BLaER1 treated with 17β-estradiol and CSF1 and Interleukin-3, amounts not matched to agents 10 nM and 100 nM (cell line): ENCODE measurements around the gene MTERF2.
"Not testable (repeated sequence)": the region's sequence is repeated elsewhere in the genome, so short reads cannot be mapped to it uniquely, and the experiment has no call there.

Source experiments
- H3K27ac ChIP-seq, 11 experiments: shearing (Covaris generic); formaldehyde crosslinking; 2 replicates each; pipeline ENCODE4 v1.8.1; 2022
- H3K27me3 ChIP-seq, 11 experiments: shearing (Covaris generic); formaldehyde crosslinking; 2 replicates each; pipeline ENCODE4 v1.8.1; 2022
- H3K36me3 ChIP-seq, 11 experiments: shearing (Covaris generic); formaldehyde crosslinking; 2 replicates each; pipeline ENCODE4 v1.8.1; 2022
- H3K4me1 ChIP-seq, 10 experiments: shearing (Covaris generic); formaldehyde crosslinking; 2 replicates each; pipeline ENCODE4 v1.8.1; 2022
- H3K4me2 ChIP-seq, 11 experiments: shearing (Covaris generic); formaldehyde crosslinking; 2 replicates each; pipeline ENCODE4 v1.8.1; 2022
- H3K4me3 ChIP-seq, 10 experiments: shearing (Covaris generic); formaldehyde crosslinking; 2 replicates each; pipeline ENCODE4 v1.8.1; 2022
- H3K9ac ChIP-seq, 11 experiments: shearing (Covaris generic); formaldehyde crosslinking; 2 replicates each; pipeline ENCODE4 v1.8.1; 2022
- H3K9me3 ChIP-seq, 11 experiments: shearing (Covaris generic); formaldehyde crosslinking; replicated peaks in 1 of 11; 2 replicates each; pipeline ENCODE4 v1.8.1; 2022
- H4K20me1 ChIP-seq, 11 experiments: shearing (Covaris generic); formaldehyde crosslinking; 2 replicates each; pipeline ENCODE4 v1.8.1; 2022
- Cebpa-rat ChIP-seq, 11 experiments: shearing (Covaris generic); IDR thresholded peaks; 2 replicates each; pipeline ENCODE4 v1.8.1; 2022

The MTERF2 gene

DNA sequence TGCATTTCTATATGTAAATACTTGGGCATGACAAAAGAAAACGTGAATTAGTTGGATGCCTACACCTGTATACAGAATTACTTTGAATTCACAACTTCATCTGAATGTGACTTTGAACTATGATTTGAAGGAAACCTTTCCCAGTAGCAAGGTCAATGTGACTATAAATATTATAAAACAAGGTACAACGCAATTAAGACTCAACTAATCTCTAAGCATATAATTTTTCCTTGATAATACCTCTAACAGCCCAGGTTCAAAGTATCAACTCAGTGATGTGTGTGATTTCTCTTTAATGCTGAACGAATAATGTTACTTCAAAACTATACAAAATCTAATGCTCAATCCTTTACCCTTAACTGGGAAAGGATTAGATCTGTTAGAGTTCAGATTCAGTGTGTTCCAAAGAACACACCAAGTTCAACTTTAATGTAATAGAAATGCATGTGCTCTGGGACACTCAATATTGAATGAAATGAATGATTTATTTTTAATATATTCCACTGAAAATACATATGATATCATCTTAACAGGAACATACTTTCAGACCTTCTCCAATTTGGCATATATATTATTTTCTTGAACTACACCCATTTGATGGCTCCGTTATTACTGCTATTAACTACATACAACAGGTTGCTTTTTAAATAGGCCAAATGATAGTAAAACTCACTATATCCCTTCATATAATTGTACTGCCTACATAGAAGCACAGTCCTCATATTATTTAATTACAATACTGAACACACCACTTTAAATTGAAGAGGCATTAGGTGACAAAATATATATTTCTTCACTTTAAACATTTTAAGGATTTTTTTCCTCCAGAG is 40.1 kb upstream of the MTERF2 start:
- Histone ChIP-seq H3K4me3 (peak overlapping the region in 1 of 10 experiments; percentile 46; a peak in 3 of 20 replicates), H3K27me3 (no peaks in the 10 kb centered on the region), H3K9ac (peak overlapping the region in 9 of 11 experiments; percentile 34 to 78 (median 61); a peak in 11 of 22 replicates), H3K4me2 (peak overlapping the region; percentile 35 to 83 (median 73); a peak in 19 of 22 replicates), H3K4me1 (peaks cover 16 to 52% (median 38%) of the 10 kb centered on the region in 10 experiments), H4K20me1 (no peaks in the 10 kb centered on the region), H3K36me3 (no peaks in the 10 kb centered on the region), H3K27ac (peak overlapping the region; percentile 38 to 92 (median 80); a peak in 21 of 22 replicates), H3K9me3 (peaks cover 0 to under 1% (median 0%) of the 10 kb centered on the region in 11 experiments; a peak in 1 of 22 replicates)
- no peak for TF ChIP-seq Cebpa-rat (IDR thresholded peaks at IDR 0.05)

DNA sequence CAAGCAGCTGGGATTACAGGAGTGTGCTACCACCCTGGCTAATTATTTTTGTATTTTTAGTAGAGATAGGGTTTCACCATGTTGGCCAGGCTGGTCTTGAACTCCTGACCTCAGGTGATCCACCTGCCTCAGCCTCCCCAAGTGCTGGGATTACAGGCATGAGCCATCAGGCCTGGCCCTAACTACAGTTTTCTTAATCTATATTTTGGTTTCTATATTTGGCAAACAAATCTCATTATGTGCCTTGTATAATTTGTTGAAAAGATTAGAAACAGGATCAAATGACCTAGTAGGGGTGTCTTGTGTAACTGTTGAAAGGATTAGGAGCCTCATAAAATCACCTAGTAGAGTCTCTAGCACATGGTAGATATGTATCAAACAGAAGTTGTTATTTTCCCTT is 39.4 kb upstream of the MTERF2 start:
- H3K9ac ChIP-seq, H3K27me3 ChIP-seq, H3K36me3 ChIP-seq, H4K20me1 ChIP-seq, H3K4me3 ChIP-seq, H3K9me3 ChIP-seq: not testable (repeated sequence)
- peak overlapping the region in 10 of 11 experiments; percentile 14 to 83 (median 73); a peak in 15 of 22 replicates for H3K4me2 ChIP-seq
- peak overlapping the region in 10 of 11 experiments; percentile 38 to 92 (median 81); a peak in 17 of 22 replicates for H3K27ac ChIP-seq
- peaks cover 16 to 45% (median 31%) of the 10 kb centered on the region in 10 experiments for H3K4me1 ChIP-seq

DNA sequence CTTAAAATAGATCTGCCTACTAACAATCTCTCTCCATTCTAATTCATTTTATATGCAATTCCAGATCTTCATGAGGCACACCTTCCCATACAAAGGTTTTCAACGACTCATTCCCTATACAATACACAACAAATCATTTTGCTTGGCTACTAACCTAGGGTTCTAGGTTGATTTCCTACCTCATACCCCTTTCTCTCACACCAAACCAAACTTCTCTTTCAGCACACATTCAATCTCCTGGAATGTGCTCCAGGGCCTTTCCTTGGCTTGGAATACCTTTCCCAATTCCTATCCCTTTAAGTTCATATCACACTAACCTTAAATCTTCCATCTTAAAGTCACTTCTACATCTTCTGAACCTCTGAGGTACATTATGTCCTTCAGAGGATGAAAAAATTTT is 38.7 kb upstream of the MTERF2 start:
- H4K20me1 ChIP-seq = no peaks in the 10 kb centered on the region
- H3K27me3 ChIP-seq = no peaks in the 10 kb centered on the region
- H3K9me3 ChIP-seq = peaks cover 6 to 14% (median 9%) of the 10 kb centered on the region in 11 experiments; a peak in 21 of 22 replicates
- no peak overlapping the region for H3K27ac ChIP-seq
- H3K4me1 ChIP-seq = peaks cover 16 to 38% (median 25%) of the 10 kb centered on the region in 10 experiments
- no peak overlapping the region for H3K4me2 ChIP-seq
- peaks cover 6 to 13% (median 9%) of the 10 kb centered on the region in 11 experiments; a peak in 20 of 22 replicates for H3K36me3 ChIP-seq
- TF ChIP-seq Cebpa-rat (IDR thresholded peaks at IDR 0.05) = no peak
- no peak overlapping the region for H3K4me3 ChIP-seq
- H3K9ac ChIP-seq = no peak overlapping the region

DNA sequence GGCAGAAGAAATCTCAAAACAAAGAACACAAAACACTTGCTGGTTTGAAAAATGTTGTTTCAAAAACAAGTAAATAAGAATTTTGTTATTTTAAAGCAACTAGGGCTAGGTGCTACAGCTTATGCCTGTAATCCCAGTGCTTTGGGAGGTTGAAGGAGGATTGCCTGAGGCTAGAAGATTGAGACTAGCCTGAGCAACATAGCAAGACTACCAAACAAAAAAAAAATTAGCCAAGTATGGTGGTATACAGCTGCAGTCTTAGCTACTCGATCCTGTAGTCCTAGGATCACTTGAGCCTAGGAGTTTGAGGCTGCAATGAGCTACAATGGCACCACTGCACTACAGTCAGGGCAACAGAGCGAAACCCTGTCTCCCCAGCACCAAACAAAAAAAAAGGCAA is 32.6 kb upstream of the MTERF2 start:
- H3K4me3 ChIP-seq = no peak overlapping the region
- no peak overlapping the region for H3K4me2 ChIP-seq
- H3K27me3 ChIP-seq = no peaks in the 10 kb centered on the region
- H3K36me3 ChIP-seq = peaks cover 11 to 48% (median 30%) of the 10 kb centered on the region in 11 experiments; a peak in 20 of 22 replicates
- TF ChIP-seq Cebpa-rat (IDR thresholded peaks at IDR 0.05) = no peak
- H3K27ac ChIP-seq = no peak overlapping the region
- H3K4me1 ChIP-seq = peaks cover 0 to 9% (median 0%) of the 10 kb centered on the region in 10 experiments; a peak in 5 of 20 replicates
- no peaks in the 10 kb centered on the region for H4K20me1 ChIP-seq
- peaks cover 11 to 27% (median 15%) of the 10 kb centered on the region in 11 experiments; a peak in 21 of 22 replicates for H3K9me3 ChIP-seq
- no peak overlapping the region for H3K9ac ChIP-seq

DNA sequence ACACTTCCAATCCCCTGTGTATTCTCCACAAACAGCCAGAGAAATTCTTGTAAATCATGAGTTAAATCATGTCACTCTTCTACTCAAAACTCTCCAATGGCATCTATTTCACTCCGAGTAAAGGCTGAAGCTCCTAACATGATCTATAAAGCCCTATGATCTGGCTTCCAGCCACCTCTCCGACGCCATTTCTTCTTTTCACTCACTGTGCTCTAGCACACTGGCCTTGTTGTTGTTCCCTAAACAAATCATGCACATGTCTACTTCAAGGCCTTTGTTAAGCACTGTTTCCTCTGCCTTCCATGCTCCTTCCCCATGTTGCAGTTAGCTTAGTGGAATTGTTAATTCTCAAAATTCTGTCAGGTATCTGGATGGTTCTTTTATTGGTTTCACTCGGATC is 30.1 kb upstream of the MTERF2 start:
- H3K27me3 ChIP-seq = no peaks in the 10 kb centered on the region
- H4K20me1 ChIP-seq = no peaks in the 10 kb centered on the region
- H3K36me3 ChIP-seq = peaks cover 11 to 53% (median 30%) of the 10 kb centered on the region in 11 experiments; a peak in 20 of 22 replicates
- H3K4me1 ChIP-seq = peaks cover 0 to 9% (median 0%) of the 10 kb centered on the region in 10 experiments; a peak in 5 of 20 replicates
- no peak overlapping the region for H3K9ac ChIP-seq
- H3K4me3 ChIP-seq = no peak overlapping the region
- TF ChIP-seq Cebpa-rat (IDR thresholded peaks at IDR 0.05) = no peak
- no peak overlapping the region for H3K27ac ChIP-seq
- H3K4me2 ChIP-seq = no peak overlapping the region
- peaks cover 11 to 27% (median 15%) of the 10 kb centered on the region in 11 experiments; a peak in 21 of 22 replicates for H3K9me3 ChIP-seq

DNA sequence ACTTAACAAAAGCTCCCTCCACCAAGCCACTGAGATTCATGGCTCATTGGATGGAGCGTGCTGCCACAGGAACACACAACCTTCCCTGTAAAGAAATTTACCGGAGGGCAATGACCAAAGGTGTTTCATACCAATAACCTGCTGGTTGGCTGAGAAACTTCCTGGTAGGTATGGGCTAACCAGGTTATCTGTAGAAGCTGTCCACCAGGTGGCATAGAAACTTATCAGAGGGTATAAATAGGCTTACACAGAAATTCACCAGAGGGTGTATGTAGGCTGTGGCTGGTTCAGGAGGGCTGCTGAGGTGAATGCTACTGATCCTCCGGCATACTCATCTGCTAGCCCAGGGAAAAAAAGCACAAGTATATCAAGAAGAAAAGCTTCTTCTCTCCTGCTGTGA is 27.1 kb upstream of the MTERF2 start:
- H3K27me3 ChIP-seq = no peaks in the 10 kb centered on the region
- no peak overlapping the region for H3K27ac ChIP-seq
- H3K4me1 ChIP-seq = no peaks in the 10 kb centered on the region
- TF ChIP-seq Cebpa-rat (IDR thresholded peaks at IDR 0.05) = no peak
- H3K4me2 ChIP-seq = no peak overlapping the region
- H3K36me3 ChIP-seq = peaks cover 0 to 34% (median 17%) of the 10 kb centered on the region in 11 experiments; a peak in 12 of 22 replicates
- H3K9ac ChIP-seq = no peak overlapping the region
- H4K20me1 ChIP-seq = no peaks in the 10 kb centered on the region
- H3K9me3 ChIP-seq = peaks cover 0 to 11% (median 6%) of the 10 kb centered on the region in 11 experiments; a peak in 11 of 22 replicates
- H3K4me3 ChIP-seq = no peak overlapping the region

DNA sequence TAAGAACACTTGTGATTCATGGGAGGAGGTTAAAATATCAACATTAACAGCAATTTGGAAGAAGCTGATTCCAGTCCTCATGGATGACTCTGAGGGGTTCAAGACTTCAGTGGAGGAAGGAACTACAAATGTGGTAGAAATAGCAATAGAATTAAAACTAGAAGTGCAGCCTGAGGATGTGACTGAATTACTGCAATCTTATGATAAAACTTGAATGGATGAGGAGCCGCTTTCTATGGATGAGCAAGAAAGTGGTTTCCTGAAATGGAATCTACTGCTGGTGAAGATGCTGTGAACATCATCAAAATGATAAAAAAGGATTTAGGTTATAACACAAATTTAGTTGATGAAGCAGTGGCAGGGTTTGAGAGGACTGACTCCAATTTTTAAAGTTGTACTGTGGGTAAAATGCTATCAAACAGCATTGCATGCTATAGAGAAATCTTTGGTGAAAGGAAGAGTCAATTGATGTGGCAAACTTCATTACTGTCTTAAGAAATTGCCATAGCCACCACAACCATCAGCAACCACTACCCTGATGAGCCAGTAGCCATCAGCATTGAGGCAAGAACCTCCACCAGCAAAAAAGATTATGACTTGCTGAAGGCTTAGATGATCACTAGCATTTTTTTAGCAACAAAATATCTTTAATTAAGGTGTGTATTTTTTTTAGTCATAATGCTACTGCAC is 25.9 kb upstream of the MTERF2 start:
- Histone ChIP-seq H4K20me1 (no peaks in the 10 kb centered on the region), H3K9me3 (peaks cover 4 to 19% (median 12%) of the 10 kb centered on the region in 11 experiments; a peak in 15 of 22 replicates), H3K4me1 (no peaks in the 10 kb centered on the region), H3K4me2 (no peak overlapping the region), H3K9ac (no peak overlapping the region), H3K4me3 (no peak overlapping the region), H3K27ac (no peak overlapping the region), H3K27me3 (no peaks in the 10 kb centered on the region), H3K36me3 (peaks cover 0 to 24% (median 13%) of the 10 kb centered on the region in 11 experiments; a peak in 13 of 22 replicates)
- TF ChIP-seq Cebpa-rat (IDR thresholded peaks at IDR 0.05) = no peak

DNA sequence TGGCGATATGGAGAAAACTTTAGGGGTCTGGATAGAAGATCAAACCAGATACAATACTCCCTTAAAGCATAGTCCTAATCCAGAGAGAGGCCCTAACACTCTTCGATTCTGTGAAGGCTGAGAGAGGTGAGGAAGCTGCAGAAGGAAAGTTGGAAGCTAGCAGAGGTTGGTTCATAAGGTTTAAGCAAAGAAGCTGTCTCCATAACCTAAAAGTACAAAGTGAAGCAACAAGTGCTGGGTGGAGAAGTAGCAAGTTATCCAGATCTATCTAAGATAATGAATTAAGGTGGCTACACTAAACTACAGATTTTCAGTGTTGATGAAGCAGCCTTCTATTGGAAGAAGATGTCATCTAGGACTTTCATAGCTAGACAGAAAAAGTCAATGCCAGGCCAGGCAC is 24.6 kb upstream of the MTERF2 start:
- no peak for TF ChIP-seq Cebpa-rat (IDR thresholded peaks at IDR 0.05)
- H3K4me2 ChIP-seq = no peak overlapping the region
- H3K4me1 ChIP-seq = no peaks in the 10 kb centered on the region
- peaks cover 4 to 19% (median 12%) of the 10 kb centered on the region in 11 experiments; a peak in 15 of 22 replicates for H3K9me3 ChIP-seq
- no peaks in the 10 kb centered on the region for H4K20me1 ChIP-seq
- H3K4me3 ChIP-seq = no peak overlapping the region
- no peaks in the 10 kb centered on the region for H3K27me3 ChIP-seq
- peaks cover 0 to 19% (median 10%) of the 10 kb centered on the region in 11 experiments; a peak in 6 of 22 replicates for H3K36me3 ChIP-seq
- H3K27ac ChIP-seq = no peak overlapping the region
- no peak overlapping the region for H3K9ac ChIP-seq

DNA sequence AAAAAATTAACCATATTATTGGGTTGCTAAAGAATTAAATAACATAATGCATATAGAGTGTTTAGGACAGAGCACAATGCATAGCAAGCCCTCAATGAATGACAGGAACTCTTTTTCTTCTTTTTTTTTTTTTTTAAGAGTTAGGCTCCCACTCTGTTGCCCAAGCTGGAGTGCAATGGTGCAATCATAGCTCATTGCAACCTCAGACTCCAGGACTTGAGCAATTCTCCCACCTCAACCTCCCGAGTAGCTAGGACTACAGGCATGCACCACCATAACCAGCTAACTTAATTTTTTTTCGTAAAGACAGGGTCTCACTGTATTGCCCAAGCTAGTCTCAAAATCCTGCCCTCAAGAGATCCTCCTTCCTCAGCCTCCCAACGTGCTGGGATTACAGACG is 20.5 kb upstream of the MTERF2 start:
- Histone ChIP-seq H3K36me3 (peaks cover 4 to 18% (median 13%) of the 10 kb centered on the region in 11 experiments; a peak in 13 of 22 replicates), H3K4me2 (no peak overlapping the region), H4K20me1 (no peaks in the 10 kb centered on the region), H3K9ac (no peak overlapping the region), H3K27ac (no peak overlapping the region), H3K27me3 (no peaks in the 10 kb centered on the region), H3K9me3 (peaks cover 10 to 28% (median 18%) of the 10 kb centered on the region in 11 experiments; a peak in 21 of 22 replicates), H3K4me3 (no peak overlapping the region), H3K4me1 (no peaks in the 10 kb centered on the region)
- no peak for TF ChIP-seq Cebpa-rat (IDR thresholded peaks at IDR 0.05)

DNA sequence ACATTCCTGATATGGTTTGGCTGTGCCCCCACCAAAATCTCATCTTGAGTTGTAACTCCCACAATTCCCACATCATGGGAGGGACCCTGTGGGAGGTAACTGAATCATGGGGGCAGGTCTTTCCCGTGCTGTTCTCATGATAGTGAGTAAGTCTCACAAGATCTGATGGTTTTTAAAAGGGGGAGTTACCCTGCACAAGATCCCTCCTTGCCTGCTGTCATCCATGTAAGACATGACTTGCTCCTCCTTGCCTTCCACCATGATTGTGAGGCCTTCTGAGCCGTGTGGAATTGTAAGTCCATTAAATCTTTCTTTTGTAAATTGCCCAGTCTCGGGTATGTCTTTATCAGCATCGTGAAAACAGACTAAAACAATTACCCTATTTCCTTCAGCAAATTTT is 15.7 kb upstream of the MTERF2 start:
- H3K4me1 ChIP-seq, H3K27ac ChIP-seq, H4K20me1 ChIP-seq, H3K4me3 ChIP-seq, H3K27me3 ChIP-seq, H3K4me2 ChIP-seq, H3K9ac ChIP-seq: not testable (repeated sequence)
- H3K36me3 ChIP-seq = peaks cover 20 to 54% (median 37%) of the 10 kb centered on the region in 11 experiments
- H3K9me3 ChIP-seq = peaks cover 6 to 11% (median 8%) of the 10 kb centered on the region in 11 experiments; a peak in 19 of 22 replicates
